Natural killer cell (primary cell): ENCODE data around the gene TMEM132A. TPM values are rescaled to one million over a fixed set of nuclear protein-coding genes. Genes with fewer than 3 reads are reported as not detected.

Experiments
- ATAC-seq, 3 donors: fragments of 150-1000 bp in 2 of 3; fragments of 200-7000 bp in 1 of 3; cut with Tn5 transposase; 1 replicate in 1 of 3; 2 replicates in 2 of 3; pipeline ENCODE4 v1.10.0; 2021; ENCODE audit warnings: mild to moderate bottlenecking in 2 of 3, moderate library complexity in 2 of 3
- DNase-seq, 2 donors: peaks; one replicate each; pipeline versions ENCODE4 v3.0.0 to v3.0.0-alpha.2; 2013 to 2021; ENCODE audit warnings: mixed read lengths in 1 of 2
- H3K27ac ChIP-seq: one replicate; pipeline ENCODE4 v1.5.1; 2013; ENCODE audit warnings: mild to moderate bottlenecking, low read length
- H3K27me3 ChIP-seq: one replicate; pipeline ENCODE4 v1.6.1; 2013; ENCODE audit warnings: low read length; ENCODE audit not compliant: control insufficient read depth, insufficient read depth
- H3K36me3 ChIP-seq: one replicate; pipeline ENCODE4 v1.6.1; 2013; ENCODE audit warnings: low read length; ENCODE audit not compliant: control insufficient read depth, insufficient read depth
- H3K4me1 ChIP-seq: one replicate; pipeline ENCODE4 v1.6.1; 2013; ENCODE audit warnings: low read length; ENCODE audit not compliant: control insufficient read depth, insufficient read depth
- H3K4me3 ChIP-seq: one replicate; pipeline ENCODE4 v1.5.1; 2013; ENCODE audit warnings: low read length
- H3K9me3 ChIP-seq: one replicate; pipeline ENCODE4 v1.6.1; 2013; ENCODE audit warnings: low read length; ENCODE audit not compliant: control insufficient read depth, insufficient read depth
- H3K27ac Mint-ChIP-seq, 2 donors: one replicate each; pipeline ENCODE4 v1.8.0; 2022; ENCODE audit warnings: mild to moderate bottlenecking in 2 of 2, mixed read lengths in 2 of 2, moderate library complexity in 1 of 2
- H3K27me3 Mint-ChIP-seq, 2 donors: one replicate each; pipeline ENCODE4 v1.8.0; 2022; ENCODE audit warnings: low read depth in 2 of 2, mixed read lengths in 2 of 2
- H3K36me3 Mint-ChIP-seq: one replicate; pipeline ENCODE4 v1.8.0; 2022; ENCODE audit warnings: mixed read lengths
- H3K4me1 Mint-ChIP-seq, 2 donors: one replicate each; pipeline ENCODE4 v1.8.0; 2022; ENCODE audit warnings: mixed read lengths in 2 of 2
- H3K4me3 Mint-ChIP-seq: one replicate; pipeline ENCODE4 v1.8.0; 2022; ENCODE audit warnings: mild to moderate bottlenecking, moderate library complexity, mixed read lengths
- H3K9me3 Mint-ChIP-seq, 2 donors: one replicate each; pipeline ENCODE4 v1.8.0; 2022; ENCODE audit warnings: mixed read lengths in 2 of 2
- CTCF ChIP-seq: fragments of 200-600 bp; IDR thresholded peaks from one replicate; pipeline ENCODE4 v1.8.0; 2022; ENCODE audit warnings: antibody characterized with exemption
- WGBS: methylation state at CpG from one replicate; pipeline ENCODE4 v1.1.7; 2013; ENCODE audit warnings: missing lambda C conversion rate; ENCODE audit not compliant: insufficient coverage; 5-methylcytosine and 5-hydroxymethylcytosine counted together
- intact Hi-C: fragments of 100-400 bp; cut with micrococcal nuclease; formaldehyde crosslinking; loops from one replicate; pipeline ENCODE4 v1.14.2; 2022
- total RNA-seq, 4 donors: library from RNA; stranded (reverse); fragments of 120-200 nt in 1 of 4; gene quantifications; one replicate each; pipeline versions ENCODE4 v1.2.3 to v1.2.4, GENCODE V29; 2013 to 2022

The TMEM132A gene
- total RNA-seq, 3 donors from 2014 or later (not counting 1 experiment from before 2014, with no cell fraction given) = not detected

- Histone ChIP-seq H3K9me3 (no peaks in the 10 kb centered on the region), H3K27ac (no peak overlapping the region), H3K4me3 (no peak overlapping the region), H3K36me3 (no peaks in the 10 kb centered on the region), H3K4me1 (no peaks in the 10 kb centered on the region), H3K27me3 (no peaks in the 10 kb centered on the region)
- intact Hi-C loops = no loop called here
- 77% methylated on average over 11 of the region's 11 CpGs for WGBS
- DNase-seq (peak in 1 of 2 donors; percentile 41), ATAC-seq (no peak)
- H3K27me3 Mint-ChIP-seq = peaks cover 10 to 14% of the 10 kb centered on the region in 2 donors
- H3K4me1 Mint-ChIP-seq = peaks cover 0 to 4% of the 10 kb centered on the region in 2 donors
- no peak overlapping the region for H3K27ac Mint-ChIP-seq
- TF ChIP-seq CTCF = no peak
- H3K4me3 Mint-ChIP-seq = no peak overlapping the region
- H3K36me3 Mint-ChIP-seq = no peaks in the 10 kb centered on the region
- H3K9me3 Mint-ChIP-seq = no peaks in the 10 kb centered on the region
These were observed 20.4 kb downstream of the TMEM132A start for GRCh38 chr11:60944490-60945294.

GRCh38 chr11:60945295-60945667 lies 21.0 kb downstream of the TMEM132A start:
- no peaks in the 10 kb centered on the region for H3K36me3 Mint-ChIP-seq
- no peak overlapping the region for H3K4me3 Mint-ChIP-seq
- Histone ChIP-seq H3K4me1 (peaks cover 4% of the 10 kb centered on the region), H3K27me3 (peaks cover 4% of the 10 kb centered on the region), H3K36me3 (no peaks in the 10 kb centered on the region), H3K27ac (no peak overlapping the region), H3K9me3 (no peaks in the 10 kb centered on the region), H3K4me3 (no peak overlapping the region)
- DNase-seq (no peak), ATAC-seq (no peak)
- H3K4me1 Mint-ChIP-seq = peaks cover 0 to 4% of the 10 kb centered on the region in 2 donors
- no peaks in the 10 kb centered on the region for H3K9me3 Mint-ChIP-seq
- TF ChIP-seq CTCF = no peak
- 88% methylated on average over 5 of the region's 5 CpGs for WGBS
- H3K27me3 Mint-ChIP-seq = peaks cover 10 to 14% of the 10 kb centered on the region in 2 donors
- intact Hi-C loops = no loop called here
- H3K27ac Mint-ChIP-seq = no peak overlapping the region

GRCh38 chr11:60946601-60947264 lies 22.5 kb downstream of the TMEM132A start:
- Histone ChIP-seq H3K9me3 (no peaks in the 10 kb centered on the region), H3K4me1 (peaks cover 14% of the 10 kb centered on the region), H3K27ac (no peak overlapping the region), H3K4me3 (no peak overlapping the region), H3K36me3 (no peaks in the 10 kb centered on the region), H3K27me3 (peaks cover 4% of the 10 kb centered on the region)
- Mint-ChIP-seq H3K4me3 (no peak overlapping the region), H3K27me3 (peaks cover 10 to 14% of the 10 kb centered on the region in 2 donors), H3K4me1 (peaks cover under 1 to 7% of the 10 kb centered on the region in 2 donors), H3K27ac (no peak overlapping the region), H3K9me3 (no peaks in the 10 kb centered on the region), H3K36me3 (no peaks in the 10 kb centered on the region)
- intact Hi-C loops = no loop called here
- no peak for DNase-seq
- ATAC-seq = no peak
- WGBS = 95% methylated on average over 14 of the region's 15 CpGs
- TF ChIP-seq CTCF = no peak
